Measurements from ENCODE around the gene YY1.
"Not testable (repeated sequence)": the region's sequence is repeated elsewhere in the genome, so short reads cannot be mapped to it uniquely, and the experiment has no call there.

YY1 gene

DNA sequence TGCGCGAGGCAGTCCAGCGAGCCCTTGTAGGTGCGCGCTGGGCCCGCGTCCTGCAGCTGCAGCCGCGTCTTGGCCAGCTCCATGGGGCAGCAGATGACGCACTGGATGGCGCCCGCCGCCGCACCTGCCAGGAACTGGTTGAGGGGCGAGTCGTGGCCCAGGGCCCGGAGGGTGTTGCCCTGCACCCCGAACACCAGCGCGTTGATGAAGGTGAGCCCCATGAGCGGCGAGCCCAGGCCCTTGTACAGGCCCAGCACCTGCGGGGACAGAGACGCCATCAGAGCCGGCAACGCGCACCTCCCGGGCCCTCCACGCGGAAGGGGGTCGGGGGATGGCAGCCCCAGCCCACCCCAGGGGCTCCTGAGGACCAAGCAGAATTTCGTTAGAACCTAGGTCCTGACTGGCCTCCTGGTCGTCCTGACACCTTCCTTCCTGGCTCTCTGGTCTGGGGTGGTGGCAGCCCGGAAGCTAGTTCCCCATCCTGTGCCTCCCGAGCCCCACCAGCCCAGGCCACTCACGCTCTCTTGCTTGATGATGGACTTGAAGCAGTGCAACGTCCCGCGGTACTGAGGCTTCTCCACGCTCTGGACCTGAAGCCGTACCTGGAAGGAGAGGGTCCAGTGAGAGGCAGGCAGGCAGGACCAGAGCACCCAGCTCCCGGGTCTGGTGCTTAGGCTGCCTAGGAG is 54.0 kb downstream of the YY1 start:
- no peaks in the 10 kb centered on the region for H3K9me3 Mint-ChIP-seq
- ATAC-seq (replicated peaks; ENCODE audit: extremely low read depth, poor library complexity, severe bottlenecking) (no peak), DNase-seq (ENCODE audit: low spot score in 2 of 2) (no peak)
- no peaks in the 10 kb centered on the region for H3K27me3 Mint-ChIP-seq
- no peak overlapping the region for H3K27ac Mint-ChIP-seq (ENCODE audit: low read depth)
- no peaks in the 10 kb centered on the region for H3K36me3 Mint-ChIP-seq (ENCODE audit: insufficient read depth)
- H3K4me3 Mint-ChIP-seq: no peak overlapping the region
- H3K4me1 Mint-ChIP-seq: no peaks in the 10 kb centered on the region

DNA sequence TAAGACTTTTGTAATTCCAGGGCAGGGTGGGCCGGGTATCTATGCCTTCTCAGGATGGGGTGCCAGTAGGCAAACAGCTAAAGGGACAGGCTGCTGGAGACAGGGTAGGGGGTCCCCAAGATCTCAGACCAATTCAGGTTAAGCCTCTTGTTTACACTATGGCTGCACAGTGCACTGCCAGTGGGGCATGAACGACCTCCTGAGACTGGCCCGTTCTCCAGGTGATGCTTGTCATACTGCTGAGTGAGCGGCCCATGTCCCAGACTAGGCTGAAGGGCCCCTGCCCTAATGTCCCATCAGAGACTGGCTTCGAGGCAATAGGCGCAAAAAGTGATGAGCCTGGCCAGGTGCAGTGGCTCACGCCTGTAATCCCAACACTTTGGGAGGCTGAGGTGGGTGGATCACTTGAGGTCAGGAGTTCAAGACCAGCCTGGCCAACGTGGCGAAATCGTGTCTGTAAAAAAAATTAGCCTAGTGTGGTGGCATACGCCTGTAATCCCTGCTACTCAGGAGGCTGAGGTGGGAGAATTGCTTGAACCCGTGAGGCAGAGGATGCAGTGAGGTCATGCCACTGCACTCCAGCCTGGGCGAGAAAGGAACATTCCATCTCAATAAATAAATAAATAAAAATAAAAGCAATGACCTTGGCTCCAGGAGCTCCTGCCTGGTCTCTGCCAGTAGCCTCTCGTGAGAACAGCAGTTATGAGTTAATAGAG is 54.7 kb downstream of the YY1 start:
- no peak for DNase-seq (ENCODE audit: low spot score in 2 of 2)
- Mint-ChIP-seq H3K4me1 (no peaks in the 10 kb centered on the region), H3K36me3 (ENCODE audit: insufficient read depth) (no peaks in the 10 kb centered on the region), H3K27me3 (no peaks in the 10 kb centered on the region), H3K27ac (ENCODE audit: low read depth) (no peak overlapping the region), H3K9me3 (no peaks in the 10 kb centered on the region), H3K4me3 (no peak overlapping the region)
- ATAC-seq (replicated peaks; ENCODE audit: extremely low read depth, poor library complexity, severe bottlenecking): no peak

DNA sequence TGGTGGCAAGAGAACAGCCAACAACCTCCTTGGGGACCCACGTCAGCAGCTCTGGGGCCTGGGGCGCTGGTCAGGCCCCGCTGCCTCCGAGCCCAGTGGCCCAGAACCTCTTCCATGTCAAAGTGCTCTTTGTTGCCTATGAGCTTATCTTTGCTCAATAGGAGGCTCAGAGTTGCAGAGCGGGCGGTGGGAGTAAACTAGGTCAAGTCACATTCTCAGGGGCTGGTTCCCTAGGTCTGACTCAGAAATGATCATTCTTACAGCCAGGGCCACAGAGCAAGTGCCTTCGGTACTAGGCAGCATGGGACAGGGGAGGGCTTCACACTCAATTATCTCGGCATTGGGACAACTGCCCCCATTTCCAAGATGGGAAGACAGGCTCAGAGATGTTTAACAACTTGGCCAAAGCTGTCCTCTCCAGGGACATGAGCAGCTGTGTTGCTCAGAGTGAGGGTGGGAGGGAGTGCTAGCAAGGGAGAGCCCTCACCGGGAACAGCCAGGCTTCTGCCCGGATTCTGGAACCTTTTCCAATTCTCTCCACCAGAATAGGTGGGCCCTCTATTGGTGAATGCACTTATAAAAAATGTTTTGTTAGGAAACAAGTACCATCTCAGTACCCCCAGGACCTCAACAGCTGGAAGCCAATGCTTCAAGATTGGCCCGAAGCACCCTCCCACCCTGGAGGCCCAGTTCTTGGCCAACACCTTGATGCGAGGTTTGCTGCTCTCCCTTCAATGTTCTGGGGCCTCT is 55.4 kb downstream of the YY1 start:
- Mint-ChIP-seq H3K4me3 (no peak overlapping the region), H3K36me3 (ENCODE audit: insufficient read depth) (no peaks in the 10 kb centered on the region), H3K27me3 (no peaks in the 10 kb centered on the region), H3K4me1 (no peaks in the 10 kb centered on the region), H3K27ac (ENCODE audit: low read depth) (no peak overlapping the region), H3K9me3 (no peaks in the 10 kb centered on the region)
- ATAC-seq (replicated peaks; ENCODE audit: extremely low read depth, poor library complexity, severe bottlenecking) (no peak), DNase-seq (ENCODE audit: low spot score in 2 of 2) (no peak)

DNA sequence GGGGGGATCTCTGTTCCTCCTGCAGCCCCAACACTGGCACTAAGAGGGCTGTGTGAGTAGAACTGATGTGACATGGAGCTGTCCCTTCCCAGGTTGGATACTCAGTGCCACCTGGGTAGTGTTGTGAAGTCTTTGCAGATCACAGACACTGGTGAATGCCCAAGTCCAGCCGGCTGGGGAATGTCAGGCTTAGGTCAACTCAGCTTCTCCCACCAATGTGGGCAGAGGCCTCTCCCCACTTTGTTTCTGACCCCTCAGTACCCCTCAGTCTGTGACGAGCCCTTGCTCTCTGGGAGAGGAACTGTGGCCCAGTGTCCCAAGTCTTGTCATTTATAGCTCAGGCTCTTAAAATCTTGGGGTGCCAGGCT is 56.0 kb downstream of the YY1 start:
- Mint-ChIP-seq H3K27me3 (no peaks in the 10 kb centered on the region), H3K36me3 (ENCODE audit: insufficient read depth) (no peaks in the 10 kb centered on the region), H3K4me1 (no peaks in the 10 kb centered on the region), H3K27ac (ENCODE audit: low read depth) (no peak overlapping the region), H3K4me3 (no peak overlapping the region), H3K9me3 (no peaks in the 10 kb centered on the region)
- no peak for ATAC-seq (replicated peaks; ENCODE audit: extremely low read depth, poor library complexity, severe bottlenecking)
- DNase-seq (ENCODE audit: low spot score in 2 of 2): no peak

DNA sequence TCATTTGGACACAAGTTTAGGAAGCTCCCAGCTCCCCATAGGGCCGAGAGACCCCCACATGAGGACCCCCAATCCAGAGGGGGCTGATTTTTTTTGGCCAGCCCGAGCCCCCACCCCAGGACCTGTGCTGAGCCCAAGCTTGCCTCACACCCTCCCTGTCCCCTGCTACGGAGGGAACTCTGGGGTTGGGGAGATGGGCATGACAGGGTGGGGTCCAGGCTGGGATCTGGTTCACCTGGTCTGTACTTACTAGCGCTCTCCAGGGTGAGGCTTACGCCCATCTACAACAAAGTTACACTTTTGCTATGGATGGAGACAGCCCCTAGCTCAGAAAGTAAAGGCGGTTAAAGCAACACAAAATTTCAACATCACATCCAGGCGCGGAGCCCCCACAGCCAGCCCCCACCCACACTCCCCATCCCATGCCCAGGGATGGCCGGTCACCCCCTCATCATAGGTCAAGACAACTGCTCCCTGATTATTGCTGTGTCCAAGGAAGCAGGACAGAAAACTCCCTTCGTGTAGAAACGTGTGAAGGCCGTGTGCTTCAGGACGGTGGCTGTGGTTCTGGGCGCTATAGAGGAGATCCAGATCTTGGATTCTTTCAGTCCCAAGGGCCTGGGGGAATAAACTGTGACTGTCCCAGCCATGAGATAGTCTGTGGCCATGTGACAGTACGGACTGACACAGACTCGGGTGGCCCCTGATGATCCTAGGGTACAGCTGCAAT is 56.6 kb downstream of the YY1 start:
- H3K27ac Mint-ChIP-seq (ENCODE audit: low read depth): no peak overlapping the region
- DNase-seq (ENCODE audit: low spot score in 2 of 2): no peak
- no peak overlapping the region for H3K4me3 Mint-ChIP-seq
- ATAC-seq (replicated peaks; ENCODE audit: extremely low read depth, poor library complexity, severe bottlenecking): no peak
- H3K36me3 Mint-ChIP-seq (ENCODE audit: insufficient read depth): no peaks in the 10 kb centered on the region
- no peaks in the 10 kb centered on the region for H3K9me3 Mint-ChIP-seq
- no peaks in the 10 kb centered on the region for H3K27me3 Mint-ChIP-seq
- H3K4me1 Mint-ChIP-seq: no peaks in the 10 kb centered on the region

DNA sequence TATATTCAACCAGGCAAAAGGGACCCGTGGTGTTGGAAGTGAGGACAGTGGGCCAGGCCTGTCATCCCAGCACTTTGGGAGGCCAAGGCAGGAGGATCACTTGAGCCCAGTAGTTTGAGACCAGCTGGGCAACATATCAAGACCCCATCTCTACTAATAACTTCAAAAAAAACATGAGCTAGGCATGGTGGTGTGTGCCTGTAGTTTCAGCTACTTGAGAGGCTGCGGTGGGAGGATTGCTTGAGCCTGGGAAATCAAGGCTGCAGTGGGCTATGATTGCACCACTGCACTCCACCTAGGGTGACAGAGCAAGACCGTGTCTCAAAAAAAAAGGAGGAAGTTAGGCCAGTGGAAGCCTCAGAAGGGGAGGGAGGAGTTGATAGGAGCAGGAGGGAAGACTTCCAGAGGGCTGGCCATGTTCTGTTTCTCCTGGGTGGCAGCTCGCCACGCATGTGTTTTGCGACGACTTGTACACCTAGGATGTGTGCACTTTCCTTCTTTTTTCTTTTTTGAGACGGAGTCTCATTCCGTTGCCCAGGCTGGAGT is 57.2 kb downstream of the YY1 start:
- no peaks in the 10 kb centered on the region for H3K4me1 Mint-ChIP-seq
- no peak overlapping the region for H3K27ac Mint-ChIP-seq (ENCODE audit: low read depth)
- no peaks in the 10 kb centered on the region for H3K9me3 Mint-ChIP-seq
- ATAC-seq (replicated peaks; ENCODE audit: extremely low read depth, poor library complexity, severe bottlenecking) (no peak), DNase-seq (ENCODE audit: low spot score in 2 of 2) (no peak)
- no peak overlapping the region for H3K4me3 Mint-ChIP-seq
- no peaks in the 10 kb centered on the region for H3K27me3 Mint-ChIP-seq
- no peaks in the 10 kb centered on the region for H3K36me3 Mint-ChIP-seq (ENCODE audit: insufficient read depth)

DNA sequence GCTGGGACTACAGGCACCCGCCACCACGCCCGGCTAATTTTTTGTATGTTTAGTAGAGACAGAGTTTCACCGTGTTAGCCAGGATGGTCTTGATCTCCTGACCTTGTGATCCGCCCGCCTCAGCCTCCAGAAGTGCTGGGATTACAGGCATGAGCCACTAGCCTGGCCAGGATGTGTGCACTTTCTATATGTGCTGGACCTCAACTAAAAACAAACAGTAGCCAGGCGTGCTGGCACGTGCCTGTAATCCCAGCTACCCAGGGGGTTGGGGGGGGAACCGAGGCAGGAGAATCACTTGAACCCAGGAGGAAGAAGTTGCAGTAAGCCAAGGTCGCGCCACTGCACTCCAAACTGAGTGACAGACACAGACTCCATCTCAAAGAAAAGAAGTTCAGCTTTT is 57.8 kb downstream of the YY1 start:
- not testable (repeated sequence) for H3K27ac Mint-ChIP-seq (ENCODE audit: low read depth); DNase-seq (ENCODE audit: low spot score in 2 of 2); H3K36me3 Mint-ChIP-seq (ENCODE audit: insufficient read depth); H3K27me3 Mint-ChIP-seq; ATAC-seq (replicated peaks; ENCODE audit: extremely low read depth, poor library complexity, severe bottlenecking); H3K4me3 Mint-ChIP-seq; H3K4me1 Mint-ChIP-seq; H3K9me3 Mint-ChIP-seq

DNA sequence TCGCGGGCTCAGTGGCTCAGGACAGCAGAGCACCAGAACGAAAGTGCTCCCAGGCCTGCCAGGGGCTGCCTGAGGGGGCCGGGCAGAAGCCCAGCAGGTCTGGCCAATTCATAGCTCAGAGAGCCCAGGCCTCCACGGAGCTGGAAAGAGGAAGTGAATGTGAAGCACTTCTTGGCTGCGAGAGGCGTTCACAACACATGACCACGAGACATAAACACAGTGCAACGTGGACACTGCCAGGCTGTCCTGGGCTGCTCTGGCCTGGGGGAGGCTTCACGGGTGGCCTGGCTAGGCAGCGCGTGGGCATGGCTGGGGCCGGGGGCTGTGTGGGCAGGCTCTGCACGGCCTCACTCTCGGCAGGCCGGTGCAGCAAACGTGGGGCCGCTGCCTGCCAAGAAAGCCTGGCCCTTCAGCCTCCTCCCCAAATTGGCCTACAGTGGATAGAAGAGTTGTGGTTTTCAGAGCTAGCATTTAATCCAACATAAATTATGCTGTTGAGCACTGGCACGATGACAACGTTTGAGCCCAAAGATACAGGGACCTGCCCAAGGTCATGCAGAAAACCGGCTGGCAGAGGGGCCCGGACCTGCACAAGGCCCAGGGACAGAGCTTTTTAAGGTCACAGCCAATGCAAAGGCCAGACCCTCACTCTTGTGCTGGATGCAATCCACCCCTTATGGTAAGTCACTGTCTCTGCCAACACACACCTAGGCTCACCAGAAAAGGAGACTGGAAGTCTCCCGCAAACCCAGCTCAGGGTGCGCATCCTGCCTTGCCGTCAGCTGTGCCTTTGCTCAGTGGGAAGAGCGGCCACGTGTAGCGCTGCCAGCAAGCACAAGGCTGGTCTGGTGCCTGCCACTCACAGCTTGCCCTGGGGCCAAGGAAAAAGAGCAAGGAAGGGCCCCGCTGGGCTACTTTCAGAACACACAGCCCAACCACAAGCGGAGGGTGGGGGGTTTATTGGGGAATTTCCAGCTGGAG is 58.7 kb downstream of the YY1 start:
- Mint-ChIP-seq H3K4me3 (no peak overlapping the region), H3K27ac (ENCODE audit: low read depth) (no peak overlapping the region), H3K9me3 (no peaks in the 10 kb centered on the region), H3K27me3 (no peaks in the 10 kb centered on the region), H3K36me3 (ENCODE audit: insufficient read depth) (no peaks in the 10 kb centered on the region), H3K4me1 (no peaks in the 10 kb centered on the region)
- no peak for DNase-seq (ENCODE audit: low spot score in 2 of 2)
- no peak for ATAC-seq (replicated peaks; ENCODE audit: extremely low read depth, poor library complexity, severe bottlenecking)

DNA sequence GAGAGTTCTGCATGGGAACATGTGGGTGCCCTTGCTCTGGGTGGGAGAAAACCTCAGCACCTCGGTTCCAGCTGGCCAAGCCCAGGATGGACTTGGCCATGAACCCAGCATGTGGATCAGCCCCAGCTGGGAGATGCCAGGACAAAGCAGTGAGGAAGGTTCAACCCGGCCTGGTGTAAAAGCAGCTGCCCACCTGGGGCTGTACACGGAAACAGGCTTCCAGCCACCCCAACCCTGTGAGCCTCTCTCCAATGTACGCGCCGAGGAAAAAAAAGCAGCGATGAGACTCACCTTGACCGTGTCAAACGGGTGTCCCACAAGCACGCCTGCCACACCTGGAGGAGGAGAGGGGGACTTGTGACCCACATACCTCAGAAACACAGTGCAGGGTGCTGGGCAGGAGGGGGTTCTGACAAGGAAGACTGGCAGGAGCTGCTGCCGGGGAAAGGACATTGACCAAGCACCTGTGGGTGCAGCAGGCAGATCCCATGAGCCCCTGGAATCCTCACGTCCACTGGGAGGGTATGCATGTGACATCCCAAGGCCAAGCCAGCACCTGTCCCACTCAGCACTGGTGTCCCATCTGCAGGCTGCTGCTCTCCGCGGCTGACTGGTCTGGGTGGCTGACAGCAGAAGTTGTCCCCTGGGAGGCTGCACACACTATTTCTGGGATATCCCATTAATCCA is 59.8 kb downstream of the YY1 start:
- H3K27me3 Mint-ChIP-seq: no peaks in the 10 kb centered on the region
- H3K4me3 Mint-ChIP-seq: no peak overlapping the region
- no peak overlapping the region for H3K27ac Mint-ChIP-seq (ENCODE audit: low read depth)
- ATAC-seq (replicated peaks; ENCODE audit: extremely low read depth, poor library complexity, severe bottlenecking): no peak
- H3K9me3 Mint-ChIP-seq: no peaks in the 10 kb centered on the region
- no peak for DNase-seq (ENCODE audit: low spot score in 2 of 2)
- H3K36me3 Mint-ChIP-seq (ENCODE audit: insufficient read depth): no peaks in the 10 kb centered on the region
- no peaks in the 10 kb centered on the region for H3K4me1 Mint-ChIP-seq

DNA sequence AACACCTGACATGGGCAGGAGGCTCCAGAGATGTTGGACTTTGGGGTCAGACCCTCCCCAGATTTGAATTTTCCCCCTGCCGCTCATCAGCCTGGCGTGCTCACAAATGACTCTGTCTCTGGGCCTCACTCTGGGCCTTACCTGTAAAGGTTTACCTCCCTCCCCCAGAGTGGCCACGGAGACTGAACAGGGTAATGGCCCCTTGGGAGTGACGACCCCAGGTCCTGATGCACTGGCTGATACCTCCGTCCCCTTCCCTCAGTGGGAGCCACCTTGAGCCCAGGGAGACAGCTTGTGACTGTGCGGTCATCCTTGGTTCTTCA is 60.3 kb downstream of the YY1 start:
- H3K4me1 Mint-ChIP-seq: no peaks in the 10 kb centered on the region
- no peaks in the 10 kb centered on the region for H3K36me3 Mint-ChIP-seq (ENCODE audit: insufficient read depth)
- H3K27ac Mint-ChIP-seq (ENCODE audit: low read depth): no peak overlapping the region
- ATAC-seq (replicated peaks; ENCODE audit: extremely low read depth, poor library complexity, severe bottlenecking): no peak
- no peak for DNase-seq (ENCODE audit: low spot score in 2 of 2)
- no peaks in the 10 kb centered on the region for H3K27me3 Mint-ChIP-seq
- no peaks in the 10 kb centered on the region for H3K9me3 Mint-ChIP-seq
- H3K4me3 Mint-ChIP-seq: no peak overlapping the region

DNA sequence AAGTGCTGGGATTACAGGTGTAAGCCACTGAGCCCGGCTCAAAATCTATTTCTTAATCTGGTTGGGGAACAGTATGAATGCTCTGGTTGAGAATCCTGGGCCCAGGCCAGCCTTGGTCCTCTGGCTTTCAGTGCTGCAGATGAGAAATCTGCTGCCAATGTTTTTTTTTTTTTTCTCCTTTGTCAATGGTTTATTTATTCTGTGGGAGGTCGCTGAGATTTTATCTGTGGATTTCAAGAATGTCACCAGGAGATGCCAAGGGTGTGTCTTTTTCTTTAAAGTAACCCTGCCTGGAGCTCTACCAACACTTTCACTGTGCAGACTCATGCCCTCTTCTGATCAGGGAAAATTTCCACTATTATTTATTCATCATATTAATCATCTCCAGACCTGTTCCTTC is 63.7 kb downstream of the YY1 start:
- peaks cover 9% of the 10 kb centered on the region for H3K4me1 Mint-ChIP-seq
- no peak for ATAC-seq (replicated peaks; ENCODE audit: extremely low read depth, poor library complexity, severe bottlenecking)
- no peaks in the 10 kb centered on the region for H3K9me3 Mint-ChIP-seq
- H3K4me3 Mint-ChIP-seq: no peak overlapping the region
- peaks cover 4% of the 10 kb centered on the region for H3K36me3 Mint-ChIP-seq (ENCODE audit: insufficient read depth)
- no peaks in the 10 kb centered on the region for H3K27me3 Mint-ChIP-seq
- no peak overlapping the region for H3K27ac Mint-ChIP-seq (ENCODE audit: low read depth)
- no peak for DNase-seq (ENCODE audit: low spot score in 2 of 2)

All from central memory CD8-positive, alpha-beta T cell (primary cell).